Measurements from ENCODE around the gene FASTKD3. TPM values are rescaled to one million over a fixed set of nuclear protein-coding genes. Genes with fewer than 3 reads are reported as not detected.

The FASTKD3 gene
- total RNA-seq, 1 experiment from 2014 or later: 14.2 TPM

GRCh38 chr5:7894860-7895259, 26.0 kb upstream of the FASTKD3 start:
- POLR2A ChIA-PET: no interaction called here

GRCh38 chr5:7894439-7894838, 25.6 kb upstream of the FASTKD3 start:
- Histone ChIP-seq H3K36me3 (ENCODE audit: control insufficient read depth, insufficient read depth, low read length) (peaks cover 8% of the 10 kb centered on the region), H3K27me3 (replicated peaks; ENCODE audit: control insufficient read depth, insufficient read depth, low read length) (no peaks in the 10 kb centered on the region), H3K4me1 (no peaks in the 10 kb centered on the region), H3K4me3 (ENCODE audit: low read depth, low read length) (no peak overlapping the region), H3K9me3 (no peaks in the 10 kb centered on the region)
- H3K4me3 Mint-ChIP-seq (ENCODE audit: unreplicated experiment): no peak overlapping the region
- H3K9me3 Mint-ChIP-seq (ENCODE audit: unreplicated experiment): no peaks in the 10 kb centered on the region
- no peak for DNase-seq
- no peaks in the 10 kb centered on the region for H3K4me1 Mint-ChIP-seq (ENCODE audit: low read depth, unreplicated experiment)
- ChIA-PET POLR2A (no interaction called here), CTCF (no interaction called here)
- H3K27ac Mint-ChIP-seq (ENCODE audit: unreplicated experiment): no peak overlapping the region
- no peak for TF ChIP-seq CTCF (IDR thresholded peaks at IDR 0.05; ENCODE audit: insufficient read depth in 1 of 2, low read depth in 1 of 2, low read length in 1 of 2, severe bottlenecking in 1 of 2, unreplicated experiment in 1 of 2)
- BruUV-seq (replicated peaks): no TSS peak
- H3K27me3 Mint-ChIP-seq (ENCODE audit: insufficient read depth, unreplicated experiment): no peaks in the 10 kb centered on the region
- intact Hi-C loops (cut with micrococcal nuclease; ENCODE audit: unreplicated experiment): no loop called here
- peaks cover 88% of the 10 kb centered on the region for H3K36me3 Mint-ChIP-seq (ENCODE audit: insufficient read depth, unreplicated experiment)

More at GRCh38 chr5:7894860-7895259, 26.0 kb upstream of the FASTKD3 start:
- no peaks in the 10 kb centered on the region for H3K4me1 Mint-ChIP-seq (ENCODE audit: low read depth, unreplicated experiment)
- H3K4me1 ChIP-seq: no peaks in the 10 kb centered on the region
- no peaks in the 10 kb centered on the region for H3K9me3 Mint-ChIP-seq (ENCODE audit: unreplicated experiment)
- intact Hi-C loops (cut with micrococcal nuclease; ENCODE audit: unreplicated experiment): no loop called here
- H3K36me3 ChIP-seq (ENCODE audit: control insufficient read depth, insufficient read depth, low read length): peaks cover 6% of the 10 kb centered on the region
- H3K4me3 ChIP-seq (ENCODE audit: low read depth, low read length): no peak overlapping the region
- H3K27me3 Mint-ChIP-seq (ENCODE audit: insufficient read depth, unreplicated experiment): no peaks in the 10 kb centered on the region
- H3K4me3 Mint-ChIP-seq (ENCODE audit: unreplicated experiment): no peak overlapping the region
- TF ChIP-seq CTCF (IDR thresholded peaks at IDR 0.05; ENCODE audit: insufficient read depth in 1 of 2, low read depth in 1 of 2, low read length in 1 of 2, severe bottlenecking in 1 of 2, unreplicated experiment in 1 of 2): no peak
- no peaks in the 10 kb centered on the region for H3K27me3 ChIP-seq (replicated peaks; ENCODE audit: control insufficient read depth, insufficient read depth, low read length)
- no TSS peak for BruUV-seq (replicated peaks)
- no peak overlapping the region for H3K27ac Mint-ChIP-seq (ENCODE audit: unreplicated experiment)
- no peaks in the 10 kb centered on the region for H3K9me3 ChIP-seq
- CTCF ChIA-PET: no interaction called here
- DNase-seq: no peak
- peaks cover 88% of the 10 kb centered on the region for H3K36me3 Mint-ChIP-seq (ENCODE audit: insufficient read depth, unreplicated experiment)

GRCh38 chr5:7888901-7889300, 20.1 kb upstream of the FASTKD3 start:
- no peak for TF ChIP-seq CTCF (IDR thresholded peaks at IDR 0.05; ENCODE audit: insufficient read depth in 1 of 2, low read depth in 1 of 2, low read length in 1 of 2, severe bottlenecking in 1 of 2, unreplicated experiment in 1 of 2)
- Mint-ChIP-seq H3K4me3 (ENCODE audit: unreplicated experiment) (no peak overlapping the region), H3K4me1 (ENCODE audit: low read depth, unreplicated experiment) (no peaks in the 10 kb centered on the region), H3K9me3 (ENCODE audit: unreplicated experiment) (no peaks in the 10 kb centered on the region), H3K27ac (ENCODE audit: unreplicated experiment) (no peak overlapping the region), H3K36me3 (ENCODE audit: insufficient read depth, unreplicated experiment) (peaks cover 74% of the 10 kb centered on the region), H3K27me3 (ENCODE audit: insufficient read depth, unreplicated experiment) (no peaks in the 10 kb centered on the region)
- ChIA-PET CTCF (no interaction called here), POLR2A (interaction anchor here (0.6 kb wide), 1 partner anchor 20 kb away, joined by 3 read pairs; the partner anchor contains the start of genes FASTKD3 and MTRR)
- no TSS peak for BruUV-seq (replicated peaks)
- Histone ChIP-seq H3K36me3 (ENCODE audit: control insufficient read depth, insufficient read depth, low read length) (peaks cover 5% of the 10 kb centered on the region; the same call in 1 of the 2 replicates), H3K9me3 (no peaks in the 10 kb centered on the region), H3K4me1 (no peaks in the 10 kb centered on the region), H3K27me3 (replicated peaks; ENCODE audit: control insufficient read depth, insufficient read depth, low read length) (no peaks in the 10 kb centered on the region), H3K4me3 (ENCODE audit: low read depth, low read length) (no peak overlapping the region)
- no peak for DNase-seq
- intact Hi-C loops (cut with micrococcal nuclease; ENCODE audit: unreplicated experiment): no loop called here

Data from Caco-2 (cell line).